Mammary epithelial cell (primary cell): ENCODE measurements around the gene YAE1.

Source experiments
- EZH2 ChIP-seq: IDR thresholded peaks from 2 replicates; pipeline ENCODE4 v1.6.1; 2012; ENCODE audit warnings: low read length, inconsistent platforms, borderline replicate concordance
- TF ChIP-seq, protein P1 (sequence below), 2 donors: IDR thresholded peaks in 1 of 2; conservative IDR thresholded peaks in 1 of 2; 2 replicates each; pipeline ENCODE4 v1.5.1; 2011 to 2012; ENCODE audit warnings: inconsistent platforms in 2 of 2, low read length in 2 of 2, mild to moderate bottlenecking in 2 of 2, control low read depth in 1 of 2, low read depth in 1 of 2; ENCODE audit not compliant: insufficient read depth in 1 of 2; ENCODE audit errors: extremely low read depth in 1 of 2

DNA sequence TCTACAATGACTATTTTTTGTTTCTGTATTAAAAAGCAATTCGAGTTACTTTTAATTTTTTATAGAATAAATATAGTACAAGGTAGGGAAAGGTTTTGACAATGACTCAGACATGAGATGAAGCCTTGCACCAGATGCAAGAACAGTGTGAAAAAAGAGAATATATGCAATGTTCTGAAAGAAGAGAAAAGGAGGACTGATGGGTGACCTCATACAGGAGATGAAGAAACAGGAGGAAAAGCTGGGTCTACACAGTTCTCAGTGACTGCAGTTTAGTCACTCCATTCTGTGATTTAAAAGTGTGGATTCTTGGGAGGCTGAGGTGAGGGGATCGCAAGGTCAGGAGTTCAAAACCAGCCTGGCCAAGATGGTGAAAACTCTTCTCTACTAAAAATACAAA lies 38.3 kb upstream of the YAE1 start:
- TF ChIP-seq, protein P1, sequence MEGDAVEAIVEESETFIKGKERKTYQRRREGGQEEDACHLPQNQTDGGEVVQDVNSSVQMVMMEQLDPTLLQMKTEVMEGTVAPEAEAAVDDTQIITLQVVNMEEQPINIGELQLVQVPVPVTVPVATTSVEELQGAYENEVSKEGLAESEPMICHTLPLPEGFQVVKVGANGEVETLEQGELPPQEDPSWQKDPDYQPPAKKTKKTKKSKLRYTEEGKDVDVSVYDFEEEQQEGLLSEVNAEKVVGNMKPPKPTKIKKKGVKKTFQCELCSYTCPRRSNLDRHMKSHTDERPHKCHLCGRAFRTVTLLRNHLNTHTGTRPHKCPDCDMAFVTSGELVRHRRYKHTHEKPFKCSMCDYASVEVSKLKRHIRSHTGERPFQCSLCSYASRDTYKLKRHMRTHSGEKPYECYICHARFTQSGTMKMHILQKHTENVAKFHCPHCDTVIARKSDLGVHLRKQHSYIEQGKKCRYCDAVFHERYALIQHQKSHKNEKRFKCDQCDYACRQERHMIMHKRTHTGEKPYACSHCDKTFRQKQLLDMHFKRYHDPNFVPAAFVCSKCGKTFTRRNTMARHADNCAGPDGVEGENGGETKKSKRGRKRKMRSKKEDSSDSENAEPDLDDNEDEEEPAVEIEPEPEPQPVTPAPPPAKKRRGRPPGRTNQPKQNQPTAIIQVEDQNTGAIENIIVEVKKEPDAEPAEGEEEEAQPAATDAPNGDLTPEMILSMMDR (conservative IDR thresholded peaks at IDR 0.05 in 1 of 2, IDR thresholded peaks at IDR 0.05 in 1 of 2; ENCODE audit: extremely low read depth in 1 of 2, insufficient read depth in 1 of 2, low read depth in 1 of 2, low read length in 2 of 2) = no peak
- no peak for TF ChIP-seq EZH2
